Activated CD4-positive, alpha-beta T cell treated with anti-CD3 and anti-CD28 coated beads, Interleukin-2, amount 50 U/mL, for 48 hours (primary cell): Measurements from ENCODE around the gene TADA2B.

ENCODE experiments used
- DNase-seq, 2 experiments: peaks; one replicate each; pipeline ENCODE4 v3.0.0-alpha.2; 2020

Gene TADA2B

GRCh38 chr4:7043284-7044136 is at the start of gene TADA2B:
Gene TADA2B (plus strand): TSS chr4:7043372. CDS start chr4:7043580, 208 bp downstream.
- peak; percentile 46 to 58 for DNase-seq

- DNase-seq: no peak
Observed at GRCh38 chr4:6996481-6996880, 46.7 kb upstream of the TADA2B start.

GRCh38 chr4:6999172-7000086 is 43.7 kb upstream of the TADA2B start:
- peak in 1 of 2 experiments; percentile 19 for DNase-seq

GRCh38 chr4:7000421-7001176 is 42.6 kb upstream of the TADA2B start:
- no peak for DNase-seq

- DNase-seq: no peak
Observed at GRCh38 chr4:7001271-7001670, 41.9 kb upstream of the TADA2B start.

- no peak for DNase-seq
Observed at GRCh38 chr4:7002336-7002735, 40.8 kb upstream of the TADA2B start.

GRCh38 chr4:7003176-7003878 is 39.8 kb upstream of the TADA2B start:
- no peak for DNase-seq

GRCh38 chr4:7003879-7004240 is 39.3 kb upstream of the TADA2B start:
- DNase-seq: no peak

- no peak for DNase-seq
Observed at GRCh38 chr4:7004331-7004730, 38.8 kb upstream of the TADA2B start.

- no peak for DNase-seq
Observed at GRCh38 chr4:7005571-7005970, 37.6 kb upstream of the TADA2B start.

- DNase-seq: no peak
Observed at GRCh38 chr4:7006411-7006810, 36.8 kb upstream of the TADA2B start.

GRCh38 chr4:7007142-7007907 is 35.8 kb upstream of the TADA2B start:
- DNase-seq: no peak

GRCh38 chr4:7007944-7008343 is 35.2 kb upstream of the TADA2B start:
- no peak for DNase-seq

- DNase-seq: no peak
Observed at GRCh38 chr4:7009564-7009963, 33.6 kb upstream of the TADA2B start.

GRCh38 chr4:7013175-7013574 is 30.0 kb upstream of the TADA2B start:
- DNase-seq: no peak

GRCh38 chr4:7014815-7015214 is 28.4 kb upstream of the TADA2B start:
- no peak for DNase-seq

GRCh38 chr4:7015383-7016035 is 27.7 kb upstream of the TADA2B start:
- DNase-seq: no peak

- DNase-seq: no peak
Observed at GRCh38 chr4:7016086-7016485, 27.1 kb upstream of the TADA2B start.

GRCh38 chr4:7016512-7016911 is 26.7 kb upstream of the TADA2B start:
- DNase-seq: no peak

GRCh38 chr4:7017446-7018048 is 25.6 kb upstream of the TADA2B start:
- no peak for DNase-seq

- no peak for DNase-seq
Observed at GRCh38 chr4:7018281-7018680, 24.9 kb upstream of the TADA2B start.
